ENCODE data around the gene MAML3.

Gene MAML3

DNA sequence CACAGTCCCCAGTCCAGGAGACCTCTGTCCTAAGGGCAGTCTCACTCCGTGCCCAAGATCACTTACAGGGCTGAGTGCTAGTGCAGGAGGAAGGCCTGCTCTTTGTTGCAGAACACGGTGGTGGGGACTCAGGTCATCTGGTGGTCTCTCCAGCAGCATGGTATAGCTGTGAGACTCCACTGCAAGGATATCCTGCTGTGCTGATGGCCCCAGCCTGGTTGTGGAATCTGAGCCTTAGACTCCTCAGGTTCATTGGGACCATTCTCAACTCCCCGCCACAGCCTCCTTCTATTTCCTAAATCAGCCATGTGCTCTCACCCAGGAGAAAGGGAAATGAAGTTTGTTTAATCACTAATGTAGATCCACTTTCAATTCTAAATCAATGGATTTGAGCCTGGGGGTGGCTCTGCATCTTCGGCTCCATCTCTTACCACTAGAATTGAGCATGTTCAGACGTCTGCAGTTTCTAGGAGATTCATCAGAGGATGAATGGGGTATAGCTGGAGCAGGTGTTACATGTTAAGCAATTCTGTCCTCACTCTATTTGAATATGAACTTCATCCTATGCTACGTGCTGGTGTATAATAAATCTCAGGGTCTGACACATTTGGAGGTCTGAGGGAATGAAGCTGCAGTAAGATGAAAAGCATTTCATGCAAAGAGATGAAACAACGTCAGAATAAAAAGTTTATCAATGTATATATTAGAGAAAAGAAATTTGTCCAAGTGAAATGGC, 299.1 kb downstream of the MAML3 start:
- peak; percentile 22 for DNase-seq

- DNase-seq = peak; percentile 65
Observed at GRCh38 chr4:139853309-139853708, 300.7 kb downstream of the MAML3 start.

DNA sequence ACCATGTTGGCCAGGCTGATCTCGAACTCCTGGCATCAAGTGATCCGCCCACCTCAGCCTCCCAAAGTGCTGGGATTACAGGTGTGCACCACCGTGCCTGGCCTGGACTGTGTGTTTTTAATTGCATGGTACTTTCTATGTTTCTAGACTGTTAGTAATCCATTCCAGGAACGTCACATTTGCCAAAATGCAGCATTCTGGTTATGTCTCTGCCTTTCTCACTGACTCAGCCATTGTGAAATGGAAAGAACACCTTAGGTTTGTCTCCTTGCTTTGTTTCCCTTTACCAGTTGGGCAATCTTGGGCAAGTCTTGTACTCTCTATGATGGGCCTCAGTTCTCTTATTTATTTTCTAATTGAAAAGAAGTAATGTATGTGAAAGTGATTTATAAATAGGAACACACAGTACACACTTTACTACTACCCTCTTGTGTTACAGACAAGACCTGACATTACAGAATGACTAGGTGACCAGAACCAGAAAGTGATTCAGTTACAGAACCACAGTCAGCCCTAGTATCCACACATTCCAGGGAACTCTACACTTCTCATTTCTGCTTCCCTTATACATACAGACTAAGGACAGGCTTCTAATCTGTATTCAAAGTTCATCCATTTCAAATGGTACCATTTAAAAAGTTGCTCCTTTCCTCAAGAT, 301.2 kb downstream of the MAML3 start:
- no peak for DNase-seq

GRCh38 chr4:139851639-139852038, 302.3 kb downstream of the MAML3 start:
- no peak for DNase-seq

DNA sequence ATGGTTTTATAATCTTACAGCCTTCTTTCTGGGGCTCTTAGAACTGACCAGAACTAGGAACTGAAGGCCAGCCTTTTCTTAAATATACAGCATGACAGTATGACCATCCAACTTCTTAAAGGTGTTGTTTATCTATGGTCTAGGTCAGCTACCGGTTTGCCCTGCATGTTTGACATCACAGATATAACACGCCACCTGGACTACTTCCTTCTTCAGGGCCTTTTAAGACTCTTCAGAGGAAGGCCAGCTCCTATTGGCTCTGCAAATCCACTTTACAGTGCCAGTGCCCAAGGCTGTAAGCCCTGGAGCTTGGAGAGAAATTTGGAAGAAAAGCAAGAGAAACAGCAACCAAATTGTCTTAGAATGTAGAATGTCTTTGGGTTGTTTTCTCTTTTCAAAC, 302.9 kb downstream of the MAML3 start:
- DNase-seq = no peak

DNA sequence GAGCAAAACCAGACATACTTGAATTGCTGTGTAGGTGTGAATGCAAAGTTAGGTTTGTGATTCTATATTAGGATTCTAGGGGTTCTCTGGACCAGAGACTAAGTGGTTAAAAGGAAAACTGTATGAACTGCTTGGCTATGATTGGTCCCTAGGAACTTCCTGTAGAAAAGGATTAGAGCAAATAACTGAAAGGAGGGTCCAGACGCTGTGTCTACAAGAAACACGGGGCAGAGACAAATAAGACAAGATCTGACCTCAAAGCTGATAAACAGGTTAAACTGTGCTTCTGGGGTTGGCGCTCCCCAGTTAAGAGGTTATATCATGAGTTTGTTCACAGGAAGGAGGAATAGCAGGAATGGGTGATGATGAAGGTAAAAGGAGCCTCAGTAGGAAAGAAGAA, 304.8 kb downstream of the MAML3 start:
- no peak for DNase-seq

DNA sequence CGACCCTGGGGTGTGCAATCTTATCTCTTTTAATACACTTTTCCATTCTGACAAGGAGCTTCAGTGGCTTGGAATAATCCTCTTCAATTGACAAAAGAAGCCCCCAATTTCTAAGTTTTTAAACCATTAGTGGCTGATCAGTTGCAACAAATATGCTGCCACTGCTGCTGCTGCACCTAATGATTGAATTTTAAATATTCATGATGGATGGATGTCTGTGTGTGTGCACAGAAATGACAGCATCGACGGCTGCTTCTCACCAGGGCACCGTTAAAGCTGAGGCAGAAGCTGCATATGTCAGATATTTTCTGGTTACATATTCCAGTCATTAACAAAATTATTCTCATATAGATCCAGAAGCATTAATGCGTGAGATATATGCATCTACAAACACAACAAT, 306.0 kb downstream of the MAML3 start:
- no peak for DNase-seq

DNA sequence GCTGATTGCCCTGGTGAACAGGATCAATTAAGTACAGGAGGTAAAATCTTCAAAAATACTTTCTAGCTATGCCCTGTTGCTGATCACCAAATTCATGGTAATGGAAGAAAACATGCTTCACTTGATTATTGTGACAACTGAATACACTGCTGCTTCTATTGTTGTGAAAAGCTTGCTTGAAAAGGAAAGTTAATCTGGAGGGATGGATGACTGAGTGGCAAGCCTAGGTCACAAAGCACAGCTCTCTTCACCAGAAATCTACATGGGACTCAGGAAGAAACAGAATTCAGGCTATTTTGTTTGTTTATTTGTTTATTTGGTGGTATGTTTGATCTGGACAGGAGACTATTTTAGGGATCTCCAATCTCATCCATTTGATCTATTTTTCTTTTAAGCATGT, 306.4 kb downstream of the MAML3 start:
- DNase-seq = no peak

GRCh38 chr4:139846766-139847165, 307.2 kb downstream of the MAML3 start:
- DNase-seq = no peak

DNA sequence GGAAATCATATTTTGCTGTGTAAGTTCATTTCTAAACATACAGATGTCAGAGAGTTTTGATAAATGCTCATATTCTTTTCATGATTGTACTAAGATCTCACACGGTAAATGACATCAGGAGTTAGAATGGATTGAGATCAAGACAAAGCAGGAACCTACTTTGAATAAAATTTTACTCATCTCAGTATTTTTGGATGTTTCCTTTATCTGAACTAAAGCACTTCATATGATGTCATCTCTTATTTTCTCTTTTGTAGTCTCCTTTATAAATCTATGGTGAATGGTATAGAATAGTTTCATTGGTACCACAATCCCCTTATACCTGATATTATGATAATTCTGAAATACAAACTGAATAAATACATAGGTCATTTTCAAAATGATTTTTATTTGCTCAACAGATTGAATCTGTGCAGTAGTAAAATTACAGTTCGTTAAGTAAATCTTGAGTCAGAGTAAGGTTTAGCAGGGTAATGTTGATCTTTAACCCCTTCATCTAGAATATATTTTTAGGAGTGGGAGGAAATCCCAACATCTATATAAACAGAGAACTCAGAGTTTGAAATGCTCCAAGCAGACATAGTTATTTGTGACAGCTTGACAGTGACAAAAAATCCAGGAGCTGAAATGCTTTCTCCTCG, 308.4 kb downstream of the MAML3 start:
- DNase-seq = no peak

DNA sequence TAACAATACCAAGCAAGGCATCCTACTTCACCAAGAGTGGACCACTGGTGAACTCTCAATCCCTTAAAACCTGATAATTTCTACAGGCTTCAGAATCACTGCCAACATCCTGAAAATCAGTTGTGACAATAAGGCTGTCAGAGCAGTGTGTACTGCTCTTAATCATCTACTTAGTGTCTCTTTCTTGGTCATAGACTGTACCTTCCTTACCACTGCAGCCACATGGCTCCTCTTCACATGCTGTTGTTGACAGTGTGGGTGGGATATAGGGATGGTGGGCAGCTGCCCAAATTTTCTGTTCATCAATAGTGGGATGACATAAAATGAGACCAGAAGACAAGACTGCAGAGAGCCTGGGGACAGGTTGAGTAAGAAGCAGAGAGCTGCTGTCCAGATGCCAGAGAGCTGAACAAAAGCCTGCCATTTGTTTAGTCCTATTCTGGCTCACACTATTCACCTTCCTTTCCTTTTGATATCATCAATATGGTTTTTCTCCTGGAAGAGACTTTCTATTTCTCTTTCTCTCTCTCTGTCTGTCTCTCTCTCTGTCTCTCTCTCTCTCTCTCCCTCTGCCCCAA, 309.4 kb downstream of the MAML3 start:
- no peak for DNase-seq

DNA sequence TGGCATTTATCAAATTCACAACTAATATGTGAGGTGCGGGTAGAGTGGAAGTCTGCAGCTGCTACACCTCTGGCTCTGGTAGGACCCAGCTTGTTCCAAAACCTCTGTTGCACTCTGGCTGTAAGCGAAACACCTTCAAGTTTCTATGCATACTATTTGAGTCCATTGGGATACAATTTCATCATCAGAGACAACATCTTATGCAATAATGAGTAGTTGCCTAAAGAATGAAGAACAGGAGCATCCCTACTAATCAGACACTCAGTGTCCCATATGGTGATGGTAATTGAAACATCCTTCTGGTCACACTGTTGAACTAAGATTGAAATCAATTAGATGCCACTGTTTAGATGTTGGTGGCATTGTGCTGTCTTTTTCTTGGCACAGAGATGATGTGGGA, 309.9 kb downstream of the MAML3 start:
- DNase-seq = no peak

DNA sequence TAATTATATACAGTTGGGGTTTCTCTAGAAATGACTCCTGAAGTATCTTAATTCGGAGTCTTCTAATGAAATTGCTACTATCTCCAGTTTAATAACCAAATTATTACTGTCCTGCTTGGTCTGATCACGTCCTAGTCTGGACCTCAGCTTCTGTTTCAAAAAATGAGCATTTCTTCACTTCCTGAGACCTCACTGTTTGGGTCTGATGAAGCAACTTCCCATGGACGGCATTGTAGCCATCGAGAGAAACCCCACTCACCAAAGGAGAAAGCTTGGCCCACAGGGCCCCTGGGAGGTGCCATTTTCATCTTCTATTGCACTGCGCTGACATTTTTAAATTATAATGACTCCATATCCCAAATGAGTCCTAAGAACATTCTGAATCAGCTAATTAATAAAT, 310.3 kb downstream of the MAML3 start:
- no peak for DNase-seq

DNA sequence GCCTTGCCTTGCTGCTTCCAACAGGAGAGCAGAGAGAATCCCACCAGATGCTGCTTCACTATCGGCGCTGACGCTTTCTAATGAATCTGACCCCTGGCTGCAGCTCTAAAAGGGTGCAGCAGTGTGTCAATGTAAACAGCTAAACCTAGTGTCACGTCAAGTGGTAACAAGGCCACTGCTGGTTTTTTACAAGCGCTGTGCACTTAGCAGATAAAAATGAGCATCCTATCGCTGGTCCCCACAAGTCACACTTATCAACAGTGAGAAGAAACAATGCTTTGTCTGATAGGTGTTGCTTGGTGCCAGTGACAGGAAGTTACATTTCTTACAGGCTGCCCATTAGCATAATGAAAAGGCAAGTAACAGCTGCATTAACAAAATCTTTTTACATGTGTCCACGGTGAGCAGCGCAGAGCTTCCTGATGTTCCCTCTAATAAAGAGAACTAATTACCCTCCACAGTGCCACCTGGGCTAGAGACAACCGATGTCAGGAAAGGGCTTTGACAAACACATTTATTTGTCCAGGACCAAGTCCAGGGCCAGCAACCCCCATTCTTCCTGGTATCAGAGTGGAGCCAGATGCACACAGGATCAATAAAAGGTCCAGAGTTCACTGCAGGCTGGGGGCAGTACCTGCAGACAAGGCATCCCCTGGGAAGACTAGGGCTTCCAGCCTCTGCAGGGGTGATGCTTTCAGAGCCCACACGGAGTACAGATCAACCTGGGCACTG, 312.4 kb downstream of the MAML3 start:
- DNase-seq = peak; percentile 57

GRCh38 chr4:139840773-139841172, 313.2 kb downstream of the MAML3 start:
- DNase-seq = no peak

GRCh38 chr4:139839403-139840031, 314.5 kb downstream of the MAML3 start:
- DNase-seq = no peak

GRCh38 chr4:139838811-139839210, 315.2 kb downstream of the MAML3 start:
- no peak for DNase-seq

- DNase-seq = no peak
Observed at GRCh38 chr4:139834981-139835391, 319.0 kb downstream of the MAML3 start.

DNA sequence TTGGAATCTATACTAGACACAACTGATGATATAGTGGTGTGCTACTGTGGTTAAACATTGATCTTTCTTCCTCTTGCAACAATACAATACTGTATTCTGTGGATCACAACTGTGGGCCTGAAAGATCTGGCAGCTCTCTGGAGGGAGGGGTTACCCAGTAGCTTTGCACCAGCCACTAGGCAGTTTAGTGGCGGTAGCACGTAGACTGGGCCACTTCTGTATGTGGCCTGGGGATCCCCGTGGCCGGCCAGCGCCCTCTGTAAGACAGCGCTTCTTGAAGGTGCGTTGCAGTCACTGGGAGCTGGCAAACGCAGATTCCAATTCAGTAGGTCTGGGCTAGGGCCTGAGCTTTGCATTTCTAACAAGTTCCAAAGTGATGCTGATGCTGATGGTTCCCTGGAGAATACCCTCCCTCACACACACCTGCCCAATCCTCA, 319.7 kb downstream of the MAML3 start:
- DNase-seq = peak; percentile 19

DNA sequence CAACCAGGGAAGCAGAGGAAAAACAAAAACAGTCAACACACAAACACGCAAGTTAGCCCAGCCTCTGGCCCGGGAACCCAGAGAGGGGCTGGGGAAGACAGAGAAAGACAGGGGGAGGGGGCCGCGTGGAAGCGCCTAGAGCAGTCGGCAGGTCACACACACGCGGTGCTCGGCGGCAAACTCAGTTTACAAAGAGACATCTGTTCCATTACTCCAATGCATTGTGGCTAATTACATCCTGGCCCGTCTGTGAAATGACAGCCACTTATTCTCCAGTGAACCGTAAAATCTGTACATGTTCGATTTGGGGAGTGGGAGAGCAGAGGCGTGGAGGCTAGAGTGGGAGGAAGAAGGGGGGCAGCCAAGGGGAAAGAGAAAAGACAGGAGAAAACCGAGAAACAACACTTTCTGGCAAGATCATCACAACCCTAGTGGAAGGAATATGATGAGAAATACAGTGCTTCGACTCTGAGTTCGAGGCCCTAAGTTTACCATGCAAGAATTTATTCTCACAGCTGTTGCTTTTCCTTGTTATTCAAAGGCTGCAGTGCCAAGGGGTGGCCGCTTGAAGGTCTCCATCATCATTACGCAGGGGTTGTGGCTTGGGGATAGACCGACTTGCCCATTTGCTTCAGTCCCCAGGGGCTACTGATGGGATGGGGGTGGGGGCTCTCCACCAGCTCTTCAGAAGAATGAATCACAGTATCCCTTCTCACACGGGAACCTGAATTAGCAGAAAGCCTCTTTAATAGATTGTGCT, 320.7 kb downstream of the MAML3 start:
- DNase-seq = peak; percentile 41

- DNase-seq = no peak
Observed at GRCh38 chr4:139828966-139829664, 324.9 kb downstream of the MAML3 start.

All from NCI-H345 (cell line).